Measurements from ENCODE around the gene ARHGEF7.

The ARHGEF7 gene

DNA sequence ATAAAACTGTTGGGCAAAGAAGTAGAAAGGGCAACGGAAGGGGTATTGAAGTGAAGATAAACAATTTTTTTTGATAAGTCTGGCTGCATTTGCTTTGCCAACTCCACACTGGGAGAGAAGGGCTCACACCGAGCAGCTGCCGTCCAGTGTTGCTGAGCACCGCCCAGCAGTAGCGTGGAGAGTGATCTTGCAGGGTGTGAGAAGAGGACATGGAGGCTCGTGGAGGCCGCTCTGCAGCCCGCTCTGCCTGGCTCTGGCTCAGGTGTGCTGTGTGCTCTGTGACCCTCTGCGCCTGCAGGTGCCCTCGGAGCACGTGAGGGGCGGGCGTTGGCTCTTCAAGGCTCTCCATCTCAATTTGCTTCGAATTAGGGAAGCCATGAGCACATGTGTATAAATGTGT is 169.5 kb downstream of the ARHGEF7 start:
- H3K4me1 ChIP-seq: peaks cover 17 to 30% (median 22%) of the 10 kb centered on the region in 10 experiments
- peaks cover 5 to 93% (median 47%) of the 10 kb centered on the region in 11 experiments; a peak in 16 of 22 replicates for H4K20me1 ChIP-seq
- no peak for TF ChIP-seq Cebpa-rat (IDR thresholded peaks at IDR 0.05)
- no peak overlapping the region for H3K4me2 ChIP-seq
- no peak overlapping the region for H3K27ac ChIP-seq
- H3K9ac ChIP-seq: no peak overlapping the region
- no peaks in the 10 kb centered on the region for H3K27me3 ChIP-seq
- H3K9me3 ChIP-seq (replicated peaks in 1 of 11): no peaks in the 10 kb centered on the region
- peaks cover 82 to 100% (median 92%) of the 10 kb centered on the region in 11 experiments for H3K36me3 ChIP-seq
- no peak overlapping the region for H3K4me3 ChIP-seq

DNA sequence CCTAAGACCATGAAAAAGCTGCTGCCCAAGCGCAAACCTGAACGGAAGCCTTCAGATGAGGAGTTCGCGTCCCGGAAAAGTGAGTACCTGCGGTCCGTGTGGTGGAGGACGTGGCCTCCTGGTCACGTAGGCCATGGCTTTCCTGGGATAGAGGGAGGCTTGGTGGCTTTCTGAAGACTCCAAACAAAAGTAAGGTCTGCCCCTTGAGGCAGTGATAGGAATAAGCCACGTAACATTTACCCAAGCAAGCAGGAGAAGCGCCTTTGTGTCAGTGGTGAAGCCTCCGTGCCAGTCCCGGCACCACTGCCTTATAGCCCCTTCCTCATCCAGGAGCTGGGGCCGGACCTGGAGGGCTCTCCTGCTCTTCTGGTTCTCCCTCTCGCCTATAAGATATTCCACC is 171.1 kb downstream of the ARHGEF7 start:
- peaks cover 88 to 100% (median 92%) of the 10 kb centered on the region in 11 experiments for H3K36me3 ChIP-seq

DNA sequence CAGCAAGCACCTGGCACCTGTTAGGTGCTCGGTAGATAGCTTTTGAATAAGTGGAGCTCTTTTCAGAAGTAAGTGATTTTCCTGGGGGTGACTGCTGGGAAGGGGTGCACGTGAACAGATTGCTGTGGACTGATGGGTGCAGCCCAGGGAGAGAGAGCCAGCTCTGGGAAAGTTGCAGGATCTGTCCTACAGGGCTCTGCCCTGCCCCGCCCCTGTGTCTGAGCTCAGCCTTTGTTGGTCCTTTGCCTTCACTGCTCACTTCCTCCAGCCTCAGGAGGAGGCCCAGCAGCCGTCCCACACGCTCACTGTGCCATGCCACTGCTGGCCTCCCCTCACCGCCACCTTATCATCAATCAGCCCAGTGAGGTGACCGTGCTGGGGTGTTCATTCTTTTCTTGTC is 171.6 kb downstream of the ARHGEF7 start:
- Histone ChIP-seq H3K27ac (no peak overlapping the region), H3K4me2 (no peak overlapping the region), H3K9me3 (replicated peaks in 1 of 11) (no peaks in the 10 kb centered on the region), H3K4me3 (no peak overlapping the region), H3K4me1 (peaks cover 8 to 17% (median 11%) of the 10 kb centered on the region in 10 experiments), H4K20me1 (peaks cover 5 to 89% (median 41%) of the 10 kb centered on the region in 11 experiments; a peak in 16 of 22 replicates), H3K9ac (no peak overlapping the region), H3K27me3 (no peaks in the 10 kb centered on the region), H3K36me3 (peaks cover 94 to 100% (median 95%) of the 10 kb centered on the region in 11 experiments)
- no peak for TF ChIP-seq Cebpa-rat (IDR thresholded peaks at IDR 0.05)

More for the DNA sequence above, 171.1 kb downstream of the ARHGEF7 start:
- no peak overlapping the region for H3K4me2 ChIP-seq
- no peak overlapping the region for H3K9ac ChIP-seq
- peaks cover 14 to 23% (median 17%) of the 10 kb centered on the region in 10 experiments for H3K4me1 ChIP-seq
- no peak overlapping the region for H3K4me3 ChIP-seq
- no peak for TF ChIP-seq Cebpa-rat (IDR thresholded peaks at IDR 0.05)
- no peaks in the 10 kb centered on the region for H3K27me3 ChIP-seq
- H3K9me3 ChIP-seq (replicated peaks in 1 of 11): no peaks in the 10 kb centered on the region
- H3K27ac ChIP-seq: no peak overlapping the region
- peaks cover 5 to 90% (median 44%) of the 10 kb centered on the region in 11 experiments; a peak in 16 of 22 replicates for H4K20me1 ChIP-seq

DNA sequence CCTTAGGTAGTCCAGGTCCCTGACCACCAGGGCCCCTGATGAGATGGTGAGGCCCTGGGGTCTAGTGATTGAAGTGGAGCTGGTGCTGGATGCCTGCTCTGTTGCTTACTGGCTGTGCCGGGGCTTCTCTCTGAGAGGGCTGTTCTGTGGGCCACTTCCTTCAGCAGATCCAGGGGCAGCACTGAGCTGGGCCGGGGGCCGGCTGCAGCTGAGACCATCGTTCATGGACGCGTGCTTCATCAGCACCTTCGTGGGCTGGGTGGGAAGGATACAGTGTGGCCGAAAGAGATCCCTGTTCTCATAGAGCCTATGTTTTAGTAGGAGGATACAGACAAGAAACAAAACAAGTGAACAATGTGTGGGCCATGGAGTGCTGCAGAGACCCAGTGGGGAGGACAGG is 172.1 kb downstream of the ARHGEF7 start:
- no peak overlapping the region for H3K4me3 ChIP-seq
- TF ChIP-seq Cebpa-rat (IDR thresholded peaks at IDR 0.05): no peak
- H3K4me1 ChIP-seq: peaks cover 4 to 12% (median 7%) of the 10 kb centered on the region in 10 experiments
- H3K27me3 ChIP-seq: no peaks in the 10 kb centered on the region
- H3K36me3 ChIP-seq: peaks cover 97 to 100% (median 99%) of the 10 kb centered on the region in 11 experiments
- H3K4me2 ChIP-seq: no peak overlapping the region
- H3K9me3 ChIP-seq (replicated peaks in 1 of 11): no peaks in the 10 kb centered on the region
- H3K9ac ChIP-seq: no peak overlapping the region
- peaks cover 5 to 88% (median 38%) of the 10 kb centered on the region in 11 experiments; a peak in 16 of 22 replicates for H4K20me1 ChIP-seq
- no peak overlapping the region for H3K27ac ChIP-seq

DNA sequence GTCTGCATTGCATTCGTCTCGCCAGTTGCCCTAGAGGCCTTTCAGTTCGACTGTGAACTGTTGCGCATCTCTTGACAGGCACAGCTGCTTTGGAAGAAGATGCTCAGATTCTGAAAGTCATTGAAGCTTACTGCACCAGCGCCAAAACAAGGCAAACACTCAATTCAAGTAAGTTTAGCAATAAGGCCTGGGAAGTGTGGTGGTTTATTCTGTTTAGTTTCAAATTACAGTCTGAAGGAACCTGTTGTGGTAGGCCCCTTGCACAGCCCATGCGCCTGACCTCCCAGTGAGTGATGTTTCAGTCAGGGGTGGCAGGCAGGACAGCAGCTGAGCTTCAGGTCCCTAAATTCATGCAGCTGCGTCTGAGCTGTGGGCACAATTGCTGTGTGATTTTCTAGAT is 173.2 kb downstream of the ARHGEF7 start:
- no peak overlapping the region for H3K4me3 ChIP-seq
- no peak overlapping the region for H3K9ac ChIP-seq
- peaks cover 5 to 86% (median 45%) of the 10 kb centered on the region in 11 experiments; a peak in 16 of 22 replicates for H4K20me1 ChIP-seq
- H3K36me3 ChIP-seq: peaks cover 97 to 100% (median 100%) of the 10 kb centered on the region in 11 experiments
- H3K27me3 ChIP-seq: no peaks in the 10 kb centered on the region
- H3K4me2 ChIP-seq: no peak overlapping the region
- H3K27ac ChIP-seq: no peak overlapping the region
- no peak for TF ChIP-seq Cebpa-rat (IDR thresholded peaks at IDR 0.05)
- H3K4me1 ChIP-seq: peaks cover 0 to 3% (median 0%) of the 10 kb centered on the region in 10 experiments; a peak in 2 of 20 replicates
- no peaks in the 10 kb centered on the region for H3K9me3 ChIP-seq (replicated peaks in 1 of 11)

DNA sequence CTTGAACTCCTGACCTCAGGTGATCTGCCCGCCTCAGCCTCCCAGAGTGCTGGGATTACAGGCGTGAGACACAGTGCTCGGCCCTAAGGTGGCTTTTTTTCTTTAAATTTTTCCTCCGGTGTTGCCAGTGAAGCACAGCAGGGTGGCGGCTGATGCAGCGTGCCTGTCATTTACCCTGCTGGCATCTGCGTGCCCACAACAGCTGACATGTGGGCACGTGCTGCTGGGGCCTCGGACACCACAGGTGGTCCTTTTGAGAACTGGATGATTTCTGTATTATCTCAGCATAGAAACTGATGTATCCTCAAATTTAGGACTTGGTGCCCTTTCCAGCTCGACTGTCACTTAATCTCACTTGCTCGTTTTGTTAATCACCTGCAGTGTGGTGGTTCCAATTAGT is 174.1 kb downstream of the ARHGEF7 start:
- peaks cover 96 to 100% (median 100%) of the 10 kb centered on the region in 11 experiments for H3K36me3 ChIP-seq

DNA sequence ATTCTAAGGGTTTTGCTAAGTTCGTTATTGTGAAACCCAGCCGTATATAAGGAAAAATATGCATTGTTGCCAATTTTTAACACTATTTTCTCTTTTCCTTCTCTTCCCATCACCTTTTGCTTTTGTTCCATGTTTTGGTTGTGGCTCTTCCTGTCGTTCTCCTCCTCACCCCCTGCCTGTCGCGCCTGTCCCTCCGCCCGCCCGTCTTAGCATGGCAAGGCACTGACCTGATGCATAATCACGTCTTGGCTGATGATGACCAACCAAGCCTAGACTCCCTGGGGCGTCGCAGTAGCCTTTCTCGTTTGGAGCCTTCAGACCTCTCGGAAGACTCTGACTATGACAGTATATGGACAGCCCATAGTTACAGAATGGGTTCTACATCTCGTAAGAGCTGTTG is 176.8 kb downstream of the ARHGEF7 start:
- H3K9me3 ChIP-seq (replicated peaks in 1 of 11): no peaks in the 10 kb centered on the region
- H3K9ac ChIP-seq: no peak overlapping the region
- H3K4me2 ChIP-seq: no peak overlapping the region
- peaks cover 5 to 86% (median 36%) of the 10 kb centered on the region in 11 experiments; a peak in 18 of 22 replicates for H4K20me1 ChIP-seq
- H3K27me3 ChIP-seq: no peaks in the 10 kb centered on the region
- H3K27ac ChIP-seq: no peak overlapping the region
- H3K4me3 ChIP-seq: no peak overlapping the region
- no peak for TF ChIP-seq Cebpa-rat (IDR thresholded peaks at IDR 0.05)
- peaks cover 81 to 100% (median 95%) of the 10 kb centered on the region in 11 experiments for H3K36me3 ChIP-seq
- peaks cover 7 to 20% (median 13%) of the 10 kb centered on the region in 10 experiments for H3K4me1 ChIP-seq

More for the DNA sequence above, 174.1 kb downstream of the ARHGEF7 start:
- Histone ChIP-seq H3K9me3 (replicated peaks in 1 of 11) (no peaks in the 10 kb centered on the region), H3K4me3 (no peak overlapping the region), H3K27me3 (no peaks in the 10 kb centered on the region), H3K9ac (no peak overlapping the region), H3K27ac (no peak overlapping the region), H4K20me1 (peaks cover 5 to 86% (median 44%) of the 10 kb centered on the region in 11 experiments; a peak in 16 of 22 replicates), H3K4me2 (no peak overlapping the region), H3K4me1 (0 out of 20 replicates have a peak, but pooled peaks cover 0 to 3% (median 0%) of the 10 kb centered on the region in 10 experiments)
- TF ChIP-seq Cebpa-rat (IDR thresholded peaks at IDR 0.05): no peak

DNA sequence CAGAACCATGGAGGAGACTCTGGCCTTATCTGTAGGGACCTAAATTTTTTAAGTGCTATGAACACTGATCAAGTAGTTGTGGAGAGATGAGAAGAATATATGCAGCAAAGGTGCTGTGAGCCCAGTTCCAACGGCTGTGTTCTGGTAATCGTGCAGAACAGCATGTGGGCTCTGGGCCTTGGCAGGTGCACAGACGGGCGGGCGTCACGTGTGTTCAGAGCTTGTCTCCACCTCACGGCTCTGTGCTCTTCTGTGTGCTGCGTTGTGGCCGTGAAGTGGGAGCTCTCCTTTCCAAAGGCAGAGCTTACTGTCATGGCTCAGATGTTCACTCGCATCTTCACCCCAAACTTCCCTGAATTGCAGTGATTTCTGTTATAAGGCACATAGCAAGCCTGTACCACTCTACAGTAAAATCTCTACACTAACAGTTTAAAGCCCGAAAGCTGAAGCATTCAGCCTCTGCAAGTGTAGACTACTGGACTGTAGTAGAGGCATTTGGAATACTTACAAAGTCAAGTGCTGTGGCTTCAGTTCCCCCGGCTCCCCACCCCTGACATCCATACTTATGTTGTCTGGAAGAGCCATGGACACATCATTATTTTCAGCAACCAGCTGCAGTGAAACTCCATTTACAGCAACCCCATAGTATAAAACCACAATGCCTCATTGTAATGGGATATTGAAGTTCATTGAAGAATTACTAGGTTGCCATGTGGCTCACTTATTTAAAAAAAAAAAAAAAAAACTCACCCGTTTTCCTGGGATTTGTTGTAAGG is 177.8 kb downstream of the ARHGEF7 start:
- H3K4me3 ChIP-seq: no peak overlapping the region
- no peaks in the 10 kb centered on the region for H3K27me3 ChIP-seq
- H3K9me3 ChIP-seq (replicated peaks in 1 of 11): no peaks in the 10 kb centered on the region
- H3K36me3 ChIP-seq: peaks cover 71 to 100% (median 95%) of the 10 kb centered on the region in 11 experiments
- peaks cover 7 to 20% (median 13%) of the 10 kb centered on the region in 10 experiments for H3K4me1 ChIP-seq
- no peak for TF ChIP-seq Cebpa-rat (IDR thresholded peaks at IDR 0.05)
- H3K4me2 ChIP-seq: no peak overlapping the region
- H4K20me1 ChIP-seq: peaks cover 0 to 86% (median 31%) of the 10 kb centered on the region in 11 experiments; a peak in 15 of 22 replicates
- no peak overlapping the region for H3K27ac ChIP-seq
- no peak overlapping the region for H3K9ac ChIP-seq

DNA sequence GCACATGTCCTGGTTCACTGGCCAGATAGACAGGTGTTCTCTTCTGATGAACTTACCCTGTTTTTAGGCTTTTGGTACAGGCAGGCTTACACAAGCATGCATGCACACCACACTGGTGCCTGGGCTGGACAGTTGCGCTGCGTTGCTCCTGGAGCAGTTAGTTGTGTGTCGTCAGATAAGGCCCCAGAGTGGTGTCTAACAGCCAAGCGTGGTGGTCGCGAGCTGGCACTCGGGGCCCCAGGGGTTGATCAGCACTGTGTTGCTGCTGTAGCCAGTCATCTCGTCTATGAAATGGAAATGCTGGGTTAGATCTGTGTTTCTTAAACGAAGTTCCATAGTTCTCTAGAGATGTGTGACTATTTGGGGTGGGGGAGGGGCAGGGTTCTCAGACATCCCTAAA is 180.8 kb downstream of the ARHGEF7 start:
- peak overlapping the region in 10 of 11 experiments; percentile 24 to 71 (median 49); a peak in 19 of 22 replicates for H3K4me2 ChIP-seq
- H3K27me3 ChIP-seq: no peaks in the 10 kb centered on the region
- no peak overlapping the region for H3K27ac ChIP-seq
- H3K9ac ChIP-seq: no peak overlapping the region
- TF ChIP-seq Cebpa-rat (IDR thresholded peaks at IDR 0.05): no peak
- H3K4me3 ChIP-seq: no peak overlapping the region
- peaks cover 62 to 100% (median 94%) of the 10 kb centered on the region in 11 experiments for H3K36me3 ChIP-seq
- peaks cover 7 to 17% (median 13%) of the 10 kb centered on the region in 10 experiments for H3K4me1 ChIP-seq
- H4K20me1 ChIP-seq: peaks cover 0 to 91% (median 27%) of the 10 kb centered on the region in 11 experiments; a peak in 14 of 22 replicates
- no peaks in the 10 kb centered on the region for H3K9me3 ChIP-seq (replicated peaks in 1 of 11)

All from BLaER1 treated with 17β-estradiol and CSF1 and Interleukin-3, amounts not matched to agents 10 nM and 100 nM (cell line).